T-helper 17 cell (primary cell): ENCODE measurements around the gene KRTAP5-8. TPM values are rescaled to one million over a fixed set of nuclear protein-coding genes. Genes with fewer than 3 reads are reported as not detected.

Source experiments
- ATAC-seq: fragments of 150-1000 bp; cut with Tn5 transposase; 2 replicates; pipeline ENCODE4 v1.10.0; 2021; ENCODE audit warnings: mild to moderate bottlenecking, moderate library complexity
- DNase-seq, 3 donors: peaks; one replicate each; pipeline versions ENCODE4 v3.0.0 to v3.0.0-alpha.2; 2020 to 2021
- H3K9me3 ChIP-seq: one replicate; pipeline ENCODE4 v1.7.0; 2013; ENCODE audit warnings: low read length, mild to moderate bottlenecking; ENCODE audit not compliant: control insufficient read depth, poor library complexity, severe bottlenecking
- H3K27ac Mint-ChIP-seq: one replicate; pipeline ENCODE4 v1.8.0; 2022; ENCODE audit warnings: mild to moderate bottlenecking, moderate library complexity, mixed read lengths
- H3K27me3 Mint-ChIP-seq: one replicate; pipeline ENCODE4 v1.8.0; 2022; ENCODE audit warnings: mixed read lengths
- H3K36me3 Mint-ChIP-seq: one replicate; pipeline ENCODE4 v1.8.0; 2022; ENCODE audit warnings: low read depth, mixed read lengths
- H3K4me1 Mint-ChIP-seq: one replicate; pipeline ENCODE4 v1.8.0; 2022; ENCODE audit warnings: mild to moderate bottlenecking, mixed read lengths
- H3K4me3 Mint-ChIP-seq: one replicate; pipeline ENCODE4 v1.8.0; 2022; ENCODE audit warnings: mild to moderate bottlenecking, moderate library complexity, mixed read lengths
- total RNA-seq, 4 donors: library from RNA in 2 of 4; stranded (reverse) in 2 of 4; gene quantifications; one replicate each; pipeline ENCODE4 v1.2.3 and lab custom pipeline; 2022 to 2026

KRTAP5-8 gene
- total RNA-seq, 2 donors from 2014 or later, result 0.37 TPM; not detected in 1

DNA sequence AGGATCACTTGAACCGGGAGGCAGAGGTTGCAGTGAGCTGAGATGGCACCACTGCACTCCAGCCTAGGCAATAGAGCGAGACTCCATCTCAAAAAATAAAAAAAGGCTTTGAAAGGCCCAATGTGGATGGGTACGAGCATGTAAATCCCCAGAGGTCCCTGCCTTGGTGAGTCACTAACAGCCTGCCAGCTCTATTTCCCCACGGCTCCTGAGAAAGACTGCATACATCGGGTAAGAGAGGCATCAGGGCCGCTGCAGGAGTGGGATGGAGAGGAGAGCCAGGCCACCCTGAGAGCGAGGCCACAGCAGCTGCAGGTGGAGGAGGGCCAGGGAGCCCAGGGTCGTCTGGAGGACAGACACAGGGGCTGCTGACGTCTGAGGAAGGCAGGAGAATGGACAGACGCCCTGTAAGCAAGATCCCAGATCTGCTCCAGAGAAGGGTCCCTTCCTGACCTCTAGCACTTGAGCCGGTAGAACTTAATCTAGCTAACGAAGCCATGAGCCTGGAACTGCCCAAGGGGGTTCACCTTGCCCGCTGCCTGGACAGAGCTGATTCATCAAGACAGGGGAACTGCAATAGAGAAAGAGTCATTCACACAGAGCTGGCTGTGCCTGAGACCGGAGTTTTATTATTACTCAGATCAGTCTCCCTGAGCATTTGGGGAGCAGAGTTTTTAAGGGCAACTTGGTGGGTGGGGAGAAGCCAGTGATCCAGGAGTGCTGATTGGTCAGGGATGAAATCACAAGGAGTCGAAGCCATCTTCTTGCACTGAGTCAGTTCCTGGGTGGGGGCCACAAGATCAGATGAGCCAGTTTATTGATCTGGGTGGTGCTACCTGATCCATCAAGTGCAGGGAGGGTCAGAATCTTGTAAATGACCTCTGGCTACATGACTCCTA lies 5.3 kb downstream of the KRTAP5-8 start:
- H3K36me3 Mint-ChIP-seq, result peaks cover 6% of the 10 kb centered on the region
- no peak for ATAC-seq
- H3K27ac Mint-ChIP-seq, result no peak overlapping the region
- peaks cover 50% of the 10 kb centered on the region for H3K27me3 Mint-ChIP-seq
- H3K4me1 Mint-ChIP-seq, result peaks cover 5% of the 10 kb centered on the region
- H3K4me3 Mint-ChIP-seq, result no peak overlapping the region
- H3K9me3 ChIP-seq, result no peaks in the 10 kb centered on the region
- no peak for DNase-seq

- no peak for DNase-seq
- Mint-ChIP-seq H3K27ac (no peak overlapping the region), H3K27me3 (peaks cover 54% of the 10 kb centered on the region), H3K4me1 (peaks cover 5% of the 10 kb centered on the region), H3K4me3 (no peak overlapping the region), H3K36me3 (peaks cover 5% of the 10 kb centered on the region)
- ATAC-seq, result no peak
- no peaks in the 10 kb centered on the region for H3K9me3 ChIP-seq
Measured at GRCh38 chr11:71543866-71544265, 6.0 kb downstream of the KRTAP5-8 start.

GRCh38 chr11:71544525-71545214 lies 6.8 kb downstream of the KRTAP5-8 start:
- no peaks in the 10 kb centered on the region for H3K9me3 ChIP-seq
- ATAC-seq (no peak), DNase-seq (no peak)
- peaks cover 56% of the 10 kb centered on the region for H3K27me3 Mint-ChIP-seq
- H3K36me3 Mint-ChIP-seq, result peaks cover 3% of the 10 kb centered on the region
- no peak overlapping the region for H3K4me3 Mint-ChIP-seq
- peaks cover 5% of the 10 kb centered on the region for H3K4me1 Mint-ChIP-seq
- no peak overlapping the region for H3K27ac Mint-ChIP-seq

DNA sequence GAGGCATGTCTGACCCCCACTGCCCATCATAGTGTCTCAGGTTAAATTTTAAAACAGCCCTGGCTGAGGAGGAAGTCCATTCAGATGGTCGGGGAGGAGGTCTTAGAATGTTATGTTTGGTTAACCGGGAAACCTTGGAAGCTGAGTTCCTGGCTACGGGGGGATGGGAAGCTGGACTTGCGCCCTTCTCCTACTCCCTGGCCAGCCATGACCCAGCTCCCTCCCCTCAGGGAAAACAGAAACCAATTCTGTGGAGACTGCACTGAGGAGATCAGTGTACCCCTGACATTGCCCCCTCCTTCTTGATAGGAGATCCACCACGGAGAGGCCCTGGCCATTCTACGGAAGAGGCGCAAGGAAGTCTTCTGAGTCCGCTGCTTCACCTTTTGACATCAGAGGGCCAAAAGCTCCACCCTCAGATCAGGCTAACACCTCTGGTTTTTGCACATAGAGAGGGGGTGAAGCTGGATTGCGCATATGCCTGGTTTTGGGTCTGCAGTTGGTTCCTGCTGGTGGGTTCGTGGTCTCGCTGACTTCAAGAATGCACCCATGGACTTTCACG lies 7.7 kb downstream of the KRTAP5-8 start:
- H3K4me1 Mint-ChIP-seq, result peaks cover 7% of the 10 kb centered on the region
- no peak overlapping the region for H3K4me3 Mint-ChIP-seq
- ATAC-seq (no peak), DNase-seq (no peak)
- no peaks in the 10 kb centered on the region for H3K9me3 ChIP-seq
- H3K36me3 Mint-ChIP-seq, result peaks cover 3% of the 10 kb centered on the region
- peaks cover 64% of the 10 kb centered on the region for H3K27me3 Mint-ChIP-seq
- H3K27ac Mint-ChIP-seq, result no peak overlapping the region

GRCh38 chr11:71548120-71548519 lies 10.3 kb downstream of the KRTAP5-8 start, which contains the start of gene KRTAP5-9:
TSS of gene KRTAP5-9 (plus strand) at chr11:71548420. CDS start at chr11:71548658, 238 bp downstream.
- H3K4me1 Mint-ChIP-seq, result peaks cover 5% of the 10 kb centered on the region
- DNase-seq, result no peak
- no peaks in the 10 kb centered on the region for H3K9me3 ChIP-seq
- no peak within 1 kb of the TSS for H3K4me3 Mint-ChIP-seq
- H3K36me3 Mint-ChIP-seq, result no peaks in the 10 kb centered on the region
- H3K27ac Mint-ChIP-seq, result no peak within 1 kb of the TSS
- no peak for ATAC-seq
- H3K27me3 Mint-ChIP-seq, result peaks cover 54% of the 10 kb centered on the region

DNA sequence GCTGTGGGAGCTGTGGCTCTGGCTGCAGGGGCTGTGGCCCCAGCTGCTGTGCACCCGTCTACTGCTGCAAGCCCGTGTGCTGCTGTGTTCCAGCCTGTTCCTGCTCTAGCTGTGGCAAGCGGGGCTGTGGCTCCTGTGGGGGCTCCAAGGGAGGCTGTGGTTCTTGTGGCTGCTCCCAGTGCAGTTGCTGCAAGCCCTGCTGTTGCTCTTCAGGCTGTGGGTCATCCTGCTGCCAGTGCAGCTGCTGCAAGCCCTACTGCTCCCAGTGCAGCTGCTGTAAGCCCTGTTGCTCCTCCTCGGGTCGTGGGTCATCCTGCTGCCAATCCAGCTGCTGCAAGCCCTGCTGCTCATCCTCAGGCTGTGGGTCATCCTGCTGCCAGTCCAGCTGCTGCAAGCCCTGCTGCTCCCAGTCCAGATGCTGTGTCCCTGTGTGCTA lies 10.9 kb downstream of the KRTAP5-8 start:
- DNase-seq (no peak), ATAC-seq (no peak)
- no peaks in the 10 kb centered on the region for H3K9me3 ChIP-seq
- Mint-ChIP-seq H3K4me1 (peaks cover 2% of the 10 kb centered on the region), H3K27ac (no peak overlapping the region), H3K36me3 (no peaks in the 10 kb centered on the region), H3K27me3 (peaks cover 49% of the 10 kb centered on the region), H3K4me3 (no peak overlapping the region)

DNA sequence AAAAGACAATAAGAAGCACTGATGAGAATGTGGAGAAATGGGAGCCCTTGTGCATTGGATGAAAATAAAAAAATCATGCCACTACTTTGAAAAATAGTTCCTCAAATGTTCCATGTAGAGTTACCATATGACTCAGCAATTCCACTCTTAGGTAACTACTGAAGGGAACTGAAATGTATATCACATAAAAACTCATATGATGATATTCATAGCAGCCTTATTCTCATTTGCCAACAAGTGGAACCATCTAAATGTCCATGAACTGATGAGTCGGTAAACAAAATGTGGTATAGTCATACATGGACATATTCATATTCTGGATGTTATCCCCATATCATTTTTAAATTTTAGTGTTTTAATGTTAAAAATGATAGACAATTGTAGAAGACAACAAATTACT lies 13.9 kb downstream of the KRTAP5-8 start:
- DNase-seq, result no peak
- no peak overlapping the region for H3K27ac Mint-ChIP-seq
- H3K9me3 ChIP-seq, result no peaks in the 10 kb centered on the region
- peaks cover 3% of the 10 kb centered on the region for H3K36me3 Mint-ChIP-seq
- ATAC-seq, result no peak
- H3K27me3 Mint-ChIP-seq, result peaks cover 44% of the 10 kb centered on the region
- peaks cover 2% of the 10 kb centered on the region for H3K4me1 Mint-ChIP-seq
- no peak overlapping the region for H3K4me3 Mint-ChIP-seq

GRCh38 chr11:71554996-71555395 lies 17.2 kb downstream of the KRTAP5-8 start:
- Mint-ChIP-seq H3K4me1 (peaks cover 2% of the 10 kb centered on the region), H3K27ac (no peak overlapping the region), H3K36me3 (peaks cover 3% of the 10 kb centered on the region), H3K27me3 (peaks cover 38% of the 10 kb centered on the region), H3K4me3 (no peak overlapping the region)
- no peak for ATAC-seq
- no peak for DNase-seq
- no peaks in the 10 kb centered on the region for H3K9me3 ChIP-seq

- Mint-ChIP-seq H3K27ac (no peak overlapping the region), H3K4me1 (no peaks in the 10 kb centered on the region), H3K36me3 (peaks cover 3% of the 10 kb centered on the region), H3K4me3 (no peak overlapping the region), H3K27me3 (peaks cover 35% of the 10 kb centered on the region)
- H3K9me3 ChIP-seq, result no peaks in the 10 kb centered on the region
- ATAC-seq, result no peak
- no peak for DNase-seq
Measured at GRCh38 chr11:71555508-71555907, 17.7 kb downstream of the KRTAP5-8 start.

- Mint-ChIP-seq H3K4me1 (no peaks in the 10 kb centered on the region), H3K27me3 (peaks cover 38% of the 10 kb centered on the region), H3K27ac (no peak overlapping the region), H3K4me3 (no peak overlapping the region), H3K36me3 (peaks cover 5% of the 10 kb centered on the region)
- H3K9me3 ChIP-seq, result no peaks in the 10 kb centered on the region
- DNase-seq (no peak), ATAC-seq (no peak)
Measured at GRCh38 chr11:71556018-71556417, 18.2 kb downstream of the KRTAP5-8 start.

DNA sequence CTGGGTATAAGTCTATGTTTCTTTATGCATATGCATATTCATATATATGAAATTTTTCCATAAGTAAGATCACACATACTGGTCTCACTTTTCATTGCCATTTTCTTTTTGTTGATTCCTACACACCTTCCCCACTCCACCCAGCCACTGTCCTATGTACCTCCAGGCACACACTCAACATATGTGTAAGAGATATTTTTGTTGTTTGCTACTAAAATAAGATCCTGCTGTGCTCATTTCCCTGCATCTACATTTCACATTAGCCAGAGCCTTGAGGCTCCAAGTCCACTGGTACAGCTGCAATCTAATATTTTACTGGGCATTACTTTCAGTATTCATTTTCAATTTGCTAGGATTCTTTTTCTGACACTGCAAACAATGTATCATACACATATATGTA lies 19.4 kb downstream of the KRTAP5-8 start:
- Mint-ChIP-seq H3K27me3 (peaks cover 47% of the 10 kb centered on the region), H3K4me3 (no peak overlapping the region), H3K27ac (no peak overlapping the region), H3K36me3 (peaks cover 12% of the 10 kb centered on the region), H3K4me1 (no peaks in the 10 kb centered on the region)
- ATAC-seq (no peak), DNase-seq (no peak)
- H3K9me3 ChIP-seq, result no peaks in the 10 kb centered on the region

- DNase-seq (no peak), ATAC-seq (no peak)
- peaks cover 65% of the 10 kb centered on the region for H3K27me3 Mint-ChIP-seq
- H3K36me3 Mint-ChIP-seq, result peaks cover 17% of the 10 kb centered on the region
- H3K4me1 Mint-ChIP-seq, result peaks cover 8% of the 10 kb centered on the region
- no peaks in the 10 kb centered on the region for H3K9me3 ChIP-seq
- H3K27ac Mint-ChIP-seq, result no peak overlapping the region
- H3K4me3 Mint-ChIP-seq, result no peak overlapping the region
Measured at GRCh38 chr11:71558996-71559395, 21.2 kb downstream of the KRTAP5-8 start.

DNA sequence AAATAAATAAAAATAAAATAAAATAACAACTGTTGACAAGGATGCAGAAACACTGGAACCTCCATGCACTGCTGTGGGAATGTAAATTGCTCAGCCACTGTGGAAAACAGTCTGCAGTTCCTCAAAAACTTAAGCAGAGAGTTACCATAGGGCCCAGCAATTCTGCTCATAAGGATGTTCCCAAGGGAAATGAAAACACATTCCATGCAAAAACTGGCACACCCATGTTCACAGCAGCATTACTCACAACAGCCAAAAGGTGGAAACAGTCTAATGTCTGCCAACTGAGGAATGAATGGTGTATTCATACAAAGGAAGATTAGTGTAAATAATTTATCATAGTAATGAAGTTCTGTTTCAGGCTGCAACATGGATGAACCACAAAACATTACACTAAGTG lies 24.3 kb downstream of the KRTAP5-8 start:
- ATAC-seq, result no peak
- no peak overlapping the region for H3K4me3 Mint-ChIP-seq
- peaks cover 16% of the 10 kb centered on the region for H3K36me3 Mint-ChIP-seq
- peaks cover 75% of the 10 kb centered on the region for H3K27me3 Mint-ChIP-seq
- no peak overlapping the region for H3K27ac Mint-ChIP-seq
- DNase-seq, result no peak
- no peaks in the 10 kb centered on the region for H3K9me3 ChIP-seq
- H3K4me1 Mint-ChIP-seq, result peaks cover 10% of the 10 kb centered on the region
